Measurements from ENCODE around the gene SRSF7. TPM values are rescaled to one million over a fixed set of nuclear protein-coding genes. Genes with fewer than 3 reads are reported as not detected.

The SRSF7 gene
- total RNA-seq, 3 donors from 2014 or later = 431 to 454 (median 451) TPM

Other genes with a start within 250 kb of the SRSF7 start
- 10 to 100 TPM; 62.7 to 86.3 (median 70.1) TPM for gene HNRNPLL, start 148.4 kb downstream of the SRSF7 start, total RNA-seq
- 10 to 100 TPM; 35.2 to 77.9 (median 58.8) TPM for gene GALM, start 85.2 kb downstream of the SRSF7 start, total RNA-seq
- 10 to 100 TPM; 34.2 to 45.7 (median 39.3) TPM for gene GEMIN6, start 26.8 kb upstream of the SRSF7 start, total RNA-seq
- gene DHX57, start 124.6 kb upstream of the SRSF7 start, total RNA-seq = 10 to 100 TPM; 20.2 to 21.6 (median 21.3) TPM
- 10 to 100 TPM in 1 of 3 donors, 1 to 10 TPM in 2; 6.8 to 11.3 (median 8.5) TPM for gene MORN2, start 124.6 kb upstream of the SRSF7 start, total RNA-seq
- under 1 TPM in 2 of 3 donors, not detected in 1; 0.05 to 0.35 TPM for gene ARHGEF33, start 138.5 kb upstream of the SRSF7 start, total RNA-seq